ENCODE measurements around the gene TBC1D9B. TPM values are rescaled to one million over a fixed set of nuclear protein-coding genes. Genes with fewer than 3 reads are reported as not detected.
A peak's percentile ranks its signal among the peaks of the same experiment; 100 is the strongest.

Gene TBC1D9B
- total and polyA plus RNA-seq, 2 donors (not counting 1 experiment from before 2014, with no cell fraction given): 48.7 to 50.4 TPM

- H3K9me3 ChIP-seq (ENCODE audit: control insufficient read depth, insufficient read depth, low read depth, low read length): no peaks in the 10 kb centered on the region
- H3K27ac ChIP-seq (ENCODE audit: insufficient read depth, low read length): no peak overlapping the region
- H3K4me3 ChIP-seq (replicated peaks in 1 of 4; ENCODE audit: control extremely low read depth in 1 of 4, insufficient read depth in 1 of 4, low read depth in 3 of 4, low read length in 4 of 4): no peak overlapping the region
- H3K79me2 ChIP-seq (ENCODE audit: control insufficient read depth, insufficient read depth, low read length): no peaks in the 10 kb centered on the region
- H3K9ac ChIP-seq (ENCODE audit: insufficient read depth, low read length): no peak overlapping the region
- TF ChIP-seq, protein P1, sequence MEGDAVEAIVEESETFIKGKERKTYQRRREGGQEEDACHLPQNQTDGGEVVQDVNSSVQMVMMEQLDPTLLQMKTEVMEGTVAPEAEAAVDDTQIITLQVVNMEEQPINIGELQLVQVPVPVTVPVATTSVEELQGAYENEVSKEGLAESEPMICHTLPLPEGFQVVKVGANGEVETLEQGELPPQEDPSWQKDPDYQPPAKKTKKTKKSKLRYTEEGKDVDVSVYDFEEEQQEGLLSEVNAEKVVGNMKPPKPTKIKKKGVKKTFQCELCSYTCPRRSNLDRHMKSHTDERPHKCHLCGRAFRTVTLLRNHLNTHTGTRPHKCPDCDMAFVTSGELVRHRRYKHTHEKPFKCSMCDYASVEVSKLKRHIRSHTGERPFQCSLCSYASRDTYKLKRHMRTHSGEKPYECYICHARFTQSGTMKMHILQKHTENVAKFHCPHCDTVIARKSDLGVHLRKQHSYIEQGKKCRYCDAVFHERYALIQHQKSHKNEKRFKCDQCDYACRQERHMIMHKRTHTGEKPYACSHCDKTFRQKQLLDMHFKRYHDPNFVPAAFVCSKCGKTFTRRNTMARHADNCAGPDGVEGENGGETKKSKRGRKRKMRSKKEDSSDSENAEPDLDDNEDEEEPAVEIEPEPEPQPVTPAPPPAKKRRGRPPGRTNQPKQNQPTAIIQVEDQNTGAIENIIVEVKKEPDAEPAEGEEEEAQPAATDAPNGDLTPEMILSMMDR (conservative IDR thresholded peaks at IDR 0.05 in 1 of 2, IDR thresholded peaks at IDR 0.05 in 1 of 2; ENCODE audit: low read depth in 1 of 2, low read length in 2 of 2): no peak
- no peak for TF ChIP-seq EZH2 (IDR thresholded peaks at IDR 0.05; ENCODE audit: low read length, missing control alignments)
- H3K4me1 ChIP-seq (ENCODE audit: control insufficient read depth, extremely low read depth, insufficient read depth, low read length): no peaks in the 10 kb centered on the region
- DNase-seq (ENCODE audit: low read depth in 2 of 2): peak in 1 of 2 donors; percentile 15
- H3K36me3 ChIP-seq (ENCODE audit: control insufficient read depth, insufficient read depth, low read length): no peaks in the 10 kb centered on the region
- no peaks in the 10 kb centered on the region for H3K27me3 ChIP-seq (ENCODE audit: control insufficient read depth, insufficient read depth, low read length)
- H4K20me1 ChIP-seq (ENCODE audit: control insufficient read depth, extremely low read depth, insufficient read depth, low read length): no peaks in the 10 kb centered on the region
- H2AFZ ChIP-seq (ENCODE audit: low read length): no peak overlapping the region
- H3K4me2 ChIP-seq (ENCODE audit: extremely low read depth, insufficient read depth, low read length): no peak overlapping the region
Measured at GRCh38 chr5:179930788-179931473, 23.2 kb upstream of the TBC1D9B start.

DNA sequence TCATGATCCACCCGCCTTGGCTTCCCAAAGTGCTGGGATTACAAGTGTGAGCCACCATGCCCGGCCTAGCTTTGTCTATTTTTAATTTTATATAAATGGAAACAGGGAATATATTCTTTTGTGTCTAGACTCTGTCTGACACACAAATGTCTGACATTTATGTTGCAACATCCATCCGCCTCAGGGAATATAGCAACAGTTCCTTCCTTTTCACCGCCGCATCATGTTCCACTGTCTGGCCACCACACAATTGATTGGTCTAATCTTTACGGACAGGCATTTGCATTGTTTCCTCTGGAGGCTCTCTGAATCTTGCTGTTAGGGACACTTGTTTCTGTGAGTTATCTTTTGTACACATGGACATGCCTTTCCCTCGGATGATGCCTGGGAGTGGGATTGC, 20.1 kb upstream of the TBC1D9B start:
- no peak overlapping the region for H3K4me2 ChIP-seq (ENCODE audit: extremely low read depth, insufficient read depth, low read length)
- TF ChIP-seq, protein P1 (conservative IDR thresholded peaks at IDR 0.05 in 1 of 2, IDR thresholded peaks at IDR 0.05 in 1 of 2; ENCODE audit: low read depth in 1 of 2, low read length in 2 of 2): no peak
- TF ChIP-seq EZH2 (IDR thresholded peaks at IDR 0.05; ENCODE audit: low read length, missing control alignments): no peak
- no peak for DNase-seq (ENCODE audit: low read depth in 2 of 2)
- no peak overlapping the region for H3K4me3 ChIP-seq (replicated peaks in 1 of 4; ENCODE audit: control extremely low read depth in 1 of 4, insufficient read depth in 1 of 4, low read depth in 3 of 4, low read length in 4 of 4)
- no peaks in the 10 kb centered on the region for H3K9me3 ChIP-seq (ENCODE audit: control insufficient read depth, insufficient read depth, low read depth, low read length)
- H3K27me3 ChIP-seq (ENCODE audit: control insufficient read depth, insufficient read depth, low read length): no peaks in the 10 kb centered on the region
- no peaks in the 10 kb centered on the region for H3K4me1 ChIP-seq (ENCODE audit: control insufficient read depth, extremely low read depth, insufficient read depth, low read length)
- H2AFZ ChIP-seq (ENCODE audit: low read length): no peak overlapping the region
- no peaks in the 10 kb centered on the region for H3K79me2 ChIP-seq (ENCODE audit: control insufficient read depth, insufficient read depth, low read length)
- H3K9ac ChIP-seq (ENCODE audit: insufficient read depth, low read length): no peak overlapping the region
- no peak overlapping the region for H3K27ac ChIP-seq (ENCODE audit: insufficient read depth, low read length)
- H3K36me3 ChIP-seq (ENCODE audit: control insufficient read depth, insufficient read depth, low read length): no peaks in the 10 kb centered on the region
- no peaks in the 10 kb centered on the region for H4K20me1 ChIP-seq (ENCODE audit: control insufficient read depth, extremely low read depth, insufficient read depth, low read length)

DNA sequence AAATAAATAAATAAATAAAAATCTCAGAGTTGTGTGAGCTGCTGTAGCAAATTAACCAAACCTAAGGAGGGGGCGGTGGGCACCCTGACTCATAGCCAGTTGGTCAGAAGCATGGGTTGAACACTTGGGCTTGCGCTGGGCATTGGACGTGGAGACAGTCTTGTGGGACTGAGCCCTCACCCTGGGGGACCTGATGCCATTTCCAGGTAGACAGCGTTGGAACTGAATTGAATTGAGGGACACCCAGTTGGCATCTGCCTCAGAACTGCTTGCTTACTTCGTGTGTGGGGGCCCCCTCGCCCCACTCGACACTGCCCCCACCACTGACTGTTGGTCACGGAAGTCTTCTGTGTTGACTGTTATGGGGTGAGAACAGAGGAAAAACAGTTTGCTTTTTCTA, 19.0 kb upstream of the TBC1D9B start:
- Histone ChIP-seq H2AFZ (ENCODE audit: low read length) (no peak overlapping the region), H3K9me3 (ENCODE audit: control insufficient read depth, insufficient read depth, low read depth, low read length) (no peaks in the 10 kb centered on the region), H3K4me3 (replicated peaks in 1 of 4; ENCODE audit: control extremely low read depth in 1 of 4, insufficient read depth in 1 of 4, low read depth in 3 of 4, low read length in 4 of 4) (no peak overlapping the region), H3K9ac (ENCODE audit: insufficient read depth, low read length) (no peak overlapping the region), H3K36me3 (ENCODE audit: control insufficient read depth, insufficient read depth, low read length) (no peaks in the 10 kb centered on the region), H3K4me1 (ENCODE audit: control insufficient read depth, extremely low read depth, insufficient read depth, low read length) (no peaks in the 10 kb centered on the region), H3K27me3 (ENCODE audit: control insufficient read depth, insufficient read depth, low read length) (no peaks in the 10 kb centered on the region), H3K4me2 (ENCODE audit: extremely low read depth, insufficient read depth, low read length) (no peak overlapping the region), H3K79me2 (ENCODE audit: control insufficient read depth, insufficient read depth, low read length) (no peaks in the 10 kb centered on the region), H3K27ac (ENCODE audit: insufficient read depth, low read length) (no peak overlapping the region), H4K20me1 (ENCODE audit: control insufficient read depth, extremely low read depth, insufficient read depth, low read length) (no peaks in the 10 kb centered on the region)
- TF ChIP-seq, protein P1 (conservative IDR thresholded peaks at IDR 0.05 in 1 of 2, IDR thresholded peaks at IDR 0.05 in 1 of 2; ENCODE audit: low read depth in 1 of 2, low read length in 2 of 2): no peak
- TF ChIP-seq EZH2 (IDR thresholded peaks at IDR 0.05; ENCODE audit: low read length, missing control alignments): no peak
- DNase-seq (ENCODE audit: low read depth in 2 of 2): no peak
